ENCODE data around the gene TMEM215.
"Not testable (repeated sequence)": the region's sequence is repeated elsewhere in the genome, so short reads cannot be mapped to it uniquely, and the experiment has no call there.

Gene TMEM215

GRCh38 chr9:32783168-32783891 is at the start of gene TMEM215:
TSS of gene TMEM215 (plus strand) at chr9:32783540. CDS start at chr9:32784184, 644 bp downstream.
- no peak for DNase-seq

- no peak for DNase-seq
These were observed 47.9 kb upstream of the TMEM215 start for GRCh38 chr9:32735476-32735875.

GRCh38 chr9:32737378-32737777 is 46.0 kb upstream of the TMEM215 start:
- DNase-seq, result no peak

GRCh38 chr9:32738501-32739172 is 44.7 kb upstream of the TMEM215 start:
- no peak for DNase-seq

- no peak for DNase-seq
These were observed 41.6 kb upstream of the TMEM215 start for GRCh38 chr9:32741706-32742105.

- DNase-seq, result no peak
These were observed 41.0 kb upstream of the TMEM215 start for GRCh38 chr9:32742296-32742695.

- DNase-seq, result no peak
These were observed 35.3 kb upstream of the TMEM215 start for GRCh38 chr9:32748013-32748412.

GRCh38 chr9:32755730-32756129 is 27.6 kb upstream of the TMEM215 start:
- DNase-seq, result no peak

- DNase-seq, result no peak
These were observed 19.2 kb upstream of the TMEM215 start for GRCh38 chr9:32764139-32764538.

GRCh38 chr9:32775283-32775682 is 8.1 kb upstream of the TMEM215 start:
- no peak for DNase-seq

- DNase-seq, result no peak
These were observed 7.1 kb upstream of the TMEM215 start for GRCh38 chr9:32776201-32776600.

GRCh38 chr9:32782476-32783167 is 718 bp upstream of the TMEM215 start:
- no peak for DNase-seq

- DNase-seq, result no peak
These were observed 4.5 kb downstream of the TMEM215 start for GRCh38 chr9:32787816-32788215.

GRCh38 chr9:32796015-32796414 is 12.7 kb downstream of the TMEM215 start:
- DNase-seq, result not testable (repeated sequence)

GRCh38 chr9:32801530-32801929 is 18.2 kb downstream of the TMEM215 start:
- DNase-seq, result no peak

GRCh38 chr9:32807217-32807616 is 23.9 kb downstream of the TMEM215 start:
- no peak for DNase-seq

GRCh38 chr9:32811246-32811645 is 27.9 kb downstream of the TMEM215 start:
- no peak for DNase-seq

- DNase-seq, result no peak
These were observed 37.0 kb downstream of the TMEM215 start for GRCh38 chr9:32820322-32820721.

GRCh38 chr9:32823101-32823500 is 39.8 kb downstream of the TMEM215 start:
- no peak for DNase-seq

GRCh38 chr9:32823551-32823950 is 40.2 kb downstream of the TMEM215 start:
- DNase-seq, result no peak

- DNase-seq, result no peak
These were observed 41.9 kb downstream of the TMEM215 start for GRCh38 chr9:32825203-32825602.

GRCh38 chr9:32828861-32829260 is 45.5 kb downstream of the TMEM215 start:
- DNase-seq, result no peak

GRCh38 chr9:32832346-32832745 is 49.0 kb downstream of the TMEM215 start:
- DNase-seq, result no peak
